GM12874 (cell line): ENCODE measurements around the gene KIAA0930.
A peak's percentile ranks its signal among the peaks of the same experiment; 100 is the strongest.

Experiments
- CTCF ChIP-seq: IDR thresholded peaks from 2 replicates; pipeline ENCODE4 v1.5.1; 2011; ENCODE audit warnings: low read depth, mild to moderate bottlenecking, control low read depth, low read length, moderate library complexity; ENCODE audit not compliant: insufficient read depth

The KIAA0930 gene

DNA sequence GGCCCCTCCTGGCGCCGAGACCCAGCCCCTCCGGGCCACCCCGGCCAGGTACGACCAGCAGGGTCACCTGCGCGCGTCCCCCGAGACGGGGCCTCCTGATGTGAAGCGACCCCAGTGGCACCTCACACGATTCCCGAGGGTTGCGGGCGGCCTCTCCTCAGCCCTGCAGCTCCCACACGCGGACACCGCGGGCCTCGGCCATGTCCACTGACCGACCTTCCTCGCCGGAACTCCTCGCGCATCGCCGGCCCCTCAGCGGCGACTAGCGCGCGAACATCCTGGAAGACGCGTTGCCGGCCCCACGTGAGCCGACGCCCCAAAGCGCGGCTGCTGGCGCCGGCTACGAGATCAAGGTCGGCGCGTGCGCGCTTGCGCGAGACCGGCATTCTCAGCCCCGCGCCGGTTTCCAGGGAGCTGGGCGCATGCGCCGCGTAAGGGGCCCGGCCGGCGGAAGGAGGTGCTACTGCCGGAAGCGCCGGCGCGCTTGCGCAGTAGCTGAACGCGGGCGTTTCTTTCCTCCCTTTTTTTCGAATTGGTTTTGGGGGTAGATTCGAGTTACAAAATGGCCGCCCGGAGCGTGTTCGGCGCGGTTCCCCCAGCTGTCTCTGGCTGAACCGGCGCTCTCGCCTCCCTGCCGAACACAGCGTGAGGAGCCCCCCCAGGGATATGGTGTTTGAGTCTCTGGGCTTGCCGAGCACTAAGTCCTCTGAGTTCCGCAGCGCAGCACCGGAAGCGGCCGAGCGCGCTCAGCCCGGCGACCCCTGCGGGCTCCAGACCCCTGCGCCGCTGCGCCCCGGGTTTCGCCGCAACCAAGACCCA is 77.0 kb downstream of the KIAA0930 start, which contains the start of gene NUP50:
NUP50 (plus strand) TSS at position 475 of the 819 bp plus-strand sequence. CDS start 4,253 bp downstream, outside the sequence.
- TF ChIP-seq CTCF: 0 out of 2 replicates have a peak, but pooled peaks have one; percentile 1

GRCh38 chr22:45163099-45163450 is 77.6 kb downstream of the KIAA0930 start:
- no peak for TF ChIP-seq CTCF

- TF ChIP-seq CTCF: no peak
Measured at GRCh38 chr22:45162531-45162930, 78.2 kb downstream of the KIAA0930 start.

- no peak for TF ChIP-seq CTCF
Measured at GRCh38 chr22:45159652-45160462, 80.8 kb downstream of the KIAA0930 start.

DNA sequence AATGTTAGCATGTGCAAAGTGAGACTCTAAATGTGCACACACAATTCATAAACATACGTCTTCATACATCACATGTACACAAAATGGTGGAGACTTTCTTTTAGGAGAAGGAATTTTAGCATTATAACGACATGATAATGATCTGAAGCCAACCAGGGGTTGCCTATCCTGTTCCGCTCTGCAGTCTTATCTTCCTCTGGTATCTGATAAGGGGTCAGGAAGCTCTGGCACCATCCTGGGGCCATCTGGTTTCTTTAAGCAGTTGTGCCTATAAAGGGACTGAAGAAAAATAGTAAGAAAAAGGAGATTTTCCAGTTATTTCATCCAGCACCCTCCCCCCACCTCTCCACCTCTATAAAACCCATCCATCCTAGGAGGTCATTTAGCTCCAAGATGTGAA is 82.8 kb downstream of the KIAA0930 start:
- no peak for TF ChIP-seq CTCF

DNA sequence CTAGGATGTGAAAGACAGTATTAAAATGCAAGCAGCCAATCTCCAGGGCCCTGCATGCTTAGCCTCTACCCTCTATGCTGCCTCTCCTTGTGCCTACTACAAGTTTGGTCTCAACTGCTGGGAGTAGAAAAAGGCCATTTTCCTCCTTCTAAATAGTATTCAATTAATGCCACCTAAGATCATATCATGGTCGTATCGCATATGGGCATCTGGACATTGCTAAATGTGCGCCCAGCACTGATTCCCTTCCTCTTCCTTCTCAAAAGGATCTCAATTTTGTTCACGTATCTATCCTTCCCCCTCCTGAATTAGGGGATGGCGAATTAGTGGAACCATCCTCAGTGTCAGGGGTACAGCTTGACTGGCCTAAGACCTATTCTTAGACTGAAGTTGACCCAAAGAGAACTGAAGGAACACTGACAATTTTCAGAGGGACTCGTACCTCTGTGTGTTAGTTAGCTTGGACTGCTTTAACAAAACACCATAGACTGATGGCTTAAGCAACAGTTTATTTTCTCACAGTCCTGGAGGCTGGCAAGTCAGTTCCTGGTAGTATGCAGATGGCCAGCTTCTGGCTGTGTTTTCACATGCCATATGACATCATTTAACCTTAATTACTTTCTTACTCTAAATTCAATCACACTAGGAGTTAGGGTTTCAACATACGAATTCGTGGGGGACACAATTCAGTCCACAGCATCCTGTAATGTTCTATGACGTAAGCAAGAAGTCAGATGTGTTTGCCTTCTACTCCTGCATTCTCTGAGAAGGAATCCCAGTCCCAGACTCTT is 85.4 kb downstream of the KIAA0930 start:
- no peak for TF ChIP-seq CTCF

DNA sequence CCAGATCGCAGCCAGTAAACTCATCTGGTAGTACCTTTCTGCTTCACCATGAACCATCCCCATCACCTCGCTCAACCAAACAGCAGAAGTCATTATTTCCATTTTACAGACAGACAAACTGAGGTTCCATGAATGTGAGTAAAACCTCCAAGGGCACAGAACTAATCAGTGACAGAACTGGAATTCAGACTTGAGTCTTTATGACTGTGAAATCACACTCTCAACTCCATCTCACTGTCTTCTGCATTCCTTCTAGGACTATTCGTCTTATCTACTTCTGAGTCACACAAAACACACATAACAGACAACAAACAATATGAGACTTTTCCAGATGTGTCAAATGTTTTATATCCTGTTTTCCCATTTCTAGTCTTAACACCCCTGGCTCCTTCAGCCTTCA is 86.3 kb downstream of the KIAA0930 start:
- no peak for TF ChIP-seq CTCF
